ENCODE data around the gene CEP104. TPM values are rescaled to one million over a fixed set of nuclear protein-coding genes. Genes with fewer than 3 reads are reported as not detected.

Gene CEP104
- total and polyA plus RNA-seq, 9 of the 15 experiments (the other 6 are each of a cell fraction or from before 2014, with no cell fraction given) = 11.2 to 63.4 (median 42.6) TPM

GRCh38 chr1:3856923-3857790 is at the start of gene CEP104, which contains the start of gene DFFB (continued):
- TF ChIP-seq PRDM10 (IDR thresholded peaks at IDR 0.05; ENCODE audit: partially characterized antibody) (peak; percentile 69), PCBP1 (IDR thresholded peaks at IDR 0.05; ENCODE audit: low read depth, low read length, poor library complexity, severe bottlenecking) (no peak), SREBF2 (CRISPR knock-in tag; IDR thresholded peaks at IDR 0.05) (no peak), ILK (tag; IDR thresholded peaks at IDR 0.05; ENCODE audit: borderline replicate concordance, low read depth) (no peak), THRAP3 (IDR thresholded peaks at IDR 0.05; ENCODE audit: borderline replicate concordance) (no peak), ZBTB7A (IDR thresholded peaks at IDR 0.05; ENCODE audit: borderline replicate concordance, control insufficient read depth, low read depth, low read length) (peak; percentile 80; the same call in 1 of the 2 replicates), ZC3H8 (IDR thresholded peaks at IDR 0.05) (no peak), ZBTB40 (IDR thresholded peaks at IDR 0.05) (peak; percentile 62; the same call in 1 of the 2 replicates), ZBTB40 (CRISPR knock-in tag; IDR thresholded peaks at IDR 0.05) (no peak), HCFC1 (IDR thresholded peaks at IDR 0.05; ENCODE audit: low read depth, low read length) (peak; percentile 96), ZNF274 (IDR thresholded peaks at IDR 0.05; ENCODE audit: borderline replicate concordance, low read depth, low read length) (no peak; the same call in 1 of the 2 replicates), TGIF2 (CRISPR knock-in tag; IDR thresholded peaks at IDR 0.05) (no peak), DLX4 (CRISPR knock-in tag; IDR thresholded peaks at IDR 0.05) (no peak)
